ENCODE data around the gene PIEZO1. TPM values are rescaled to one million over a fixed set of nuclear protein-coding genes. Genes with fewer than 3 reads are reported as not detected.
"Not testable (repeated sequence)": the region's sequence is repeated elsewhere in the genome, so short reads cannot be mapped to it uniquely, and the experiment has no call there.

The PIEZO1 gene
- total RNA-seq, 6 experiments from 2014 or later = 48.9 to 91.9 (median 64.4) TPM

DNA sequence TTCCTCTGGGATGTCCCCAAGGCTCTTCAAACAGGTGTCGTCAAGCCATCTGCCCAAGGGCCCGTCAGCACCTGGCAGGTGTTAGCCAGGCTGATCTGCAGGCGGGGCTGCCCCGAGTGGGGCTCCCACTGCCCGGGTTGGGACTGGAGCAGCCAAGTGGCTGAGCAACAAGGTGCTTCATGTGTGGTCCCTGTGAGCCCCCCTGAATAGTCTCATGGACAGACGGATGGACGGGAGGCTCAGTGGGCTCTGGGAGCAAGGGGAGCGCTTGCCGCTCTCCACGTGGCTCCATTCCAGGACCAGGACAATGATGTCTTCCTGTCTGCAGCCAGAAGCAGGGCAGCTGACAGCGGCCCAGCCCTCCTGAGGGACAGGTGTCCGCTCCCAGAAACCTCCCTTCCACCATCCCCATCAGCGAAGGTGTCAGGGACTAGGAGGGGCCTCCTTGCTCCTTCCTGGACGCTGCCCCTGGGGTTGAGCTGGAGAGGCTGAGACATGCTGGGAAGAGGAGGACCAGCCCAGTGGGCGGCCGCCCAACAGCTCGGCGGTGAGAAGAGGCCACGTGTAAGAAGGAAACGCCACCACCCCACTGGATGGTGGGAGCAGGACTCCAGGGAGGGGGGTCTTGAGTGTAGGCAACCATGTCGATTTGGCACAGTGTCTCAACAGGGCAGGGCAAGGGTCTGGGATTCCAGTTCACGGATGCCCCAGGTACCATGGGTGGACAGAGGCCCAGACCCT is 108.3 kb downstream of the PIEZO1 start:
- WGBS (ENCODE audit: insufficient coverage, low coverage, low lambda C conversion rate, missing lambda C conversion rate) = no CpG with 5 or more reads among the region's 22 CpGs
- intact Hi-C loops (cut with DNase I) = no loop called here
- no peaks in the 10 kb centered on the region for H3K9me3 ChIP-seq
- no peaks in the 10 kb centered on the region for H3K36me3 ChIP-seq
- ATAC-seq (no peak), DNase-seq (peak in 1 of 3 donors; percentile 45)
- H3K27ac ChIP-seq = no peak overlapping the region
- no peak overlapping the region for H3K4me3 ChIP-seq
- TF ChIP-seq POLR2A (IDR thresholded peaks at IDR 0.05) (no peak), CTCF (IDR thresholded peaks at IDR 0.05) (no peak)
- H3K4me1 ChIP-seq = peaks cover 0 to 3% (median 0%) of the 10 kb centered on the region in 4 donors
- no peaks in the 10 kb centered on the region for H3K27me3 ChIP-seq

GRCh38 chr16:88673716-88674379 is 111.2 kb downstream of the PIEZO1 start:
- no peaks in the 10 kb centered on the region for H3K9me3 ChIP-seq
- intact Hi-C loops (cut with DNase I) = no loop called here
- H3K27me3 ChIP-seq = no peaks in the 10 kb centered on the region
- ATAC-seq (no peak), DNase-seq (no peak)
- H3K27ac ChIP-seq = no peak overlapping the region
- WGBS (ENCODE audit: insufficient coverage, low coverage, low lambda C conversion rate, missing lambda C conversion rate) = 85% methylated on average over 6 of the region's 19 CpGs
- no peaks in the 10 kb centered on the region for H3K4me1 ChIP-seq
- TF ChIP-seq POLR2A (IDR thresholded peaks at IDR 0.05) (no peak), CTCF (IDR thresholded peaks at IDR 0.05) (no peak)
- H3K36me3 ChIP-seq = no peaks in the 10 kb centered on the region
- H3K4me3 ChIP-seq = no peak overlapping the region

GRCh38 chr16:88672776-88673175 is 112.2 kb downstream of the PIEZO1 start:
- Histone ChIP-seq H3K4me1 (no peaks in the 10 kb centered on the region), H3K36me3 (no peaks in the 10 kb centered on the region), H3K4me3 (no peak overlapping the region), H3K27me3 (no peaks in the 10 kb centered on the region), H3K27ac (no peak overlapping the region), H3K9me3 (no peaks in the 10 kb centered on the region)
- TF ChIP-seq CTCF (IDR thresholded peaks at IDR 0.05) (no peak), POLR2A (IDR thresholded peaks at IDR 0.05) (no peak)
- DNase-seq (no peak), ATAC-seq (peak in 1 of 4 donors; percentile 29)
- intact Hi-C loops (cut with DNase I) = no loop called here
- WGBS (ENCODE audit: insufficient coverage, low coverage, low lambda C conversion rate, missing lambda C conversion rate) = 70% methylated on average over 2 of the region's 11 CpGs

DNA sequence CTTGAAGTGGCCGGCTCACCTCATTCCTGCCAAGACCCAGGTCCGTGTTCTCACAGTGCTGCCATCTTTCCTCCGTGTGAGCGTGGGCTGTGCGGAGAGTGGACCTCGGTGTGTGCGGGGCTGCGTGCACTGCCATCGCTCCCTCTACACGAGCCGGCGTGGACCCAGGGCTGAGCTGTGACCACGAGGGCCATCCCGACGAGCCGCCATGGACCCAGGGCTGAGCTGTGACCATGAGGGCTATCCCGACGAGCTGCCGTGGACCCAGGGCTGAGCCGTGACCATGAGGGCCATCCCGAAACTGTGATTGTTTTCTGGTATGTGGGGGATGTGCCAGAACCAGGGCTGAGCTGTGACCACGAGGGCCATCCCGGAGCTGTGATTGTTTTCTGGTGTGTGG is 113.2 kb downstream of the PIEZO1 start:
- Histone ChIP-seq H3K4me3 (no peak overlapping the region), H3K4me1 (no peaks in the 10 kb centered on the region), H3K27me3 (no peaks in the 10 kb centered on the region), H3K36me3 (no peaks in the 10 kb centered on the region), H3K9me3 (no peaks in the 10 kb centered on the region), H3K27ac (no peak overlapping the region)
- no peak for TF ChIP-seq POLR2A (IDR thresholded peaks at IDR 0.05)
- WGBS (ENCODE audit: insufficient coverage, low coverage, low lambda C conversion rate, missing lambda C conversion rate) = 100% methylated on average over 1 of the region's 23 CpGs
- DNase-seq = no peak
- no peak for ATAC-seq
- intact Hi-C loops (cut with DNase I) = no loop called here

- Histone ChIP-seq H3K4me3 (no peak overlapping the region), H3K27ac (no peak overlapping the region), H3K4me1 (peaks cover 0 to 6% (median 3%) of the 10 kb centered on the region in 4 donors), H3K9me3 (no peaks in the 10 kb centered on the region), H3K27me3 (no peaks in the 10 kb centered on the region), H3K36me3 (no peaks in the 10 kb centered on the region)
- DNase-seq = no peak
- TF ChIP-seq POLR2A (IDR thresholded peaks at IDR 0.05) (no peak), CTCF (IDR thresholded peaks at IDR 0.05) (no peak)
- intact Hi-C loops (cut with DNase I) = no loop called here
- no peak for ATAC-seq
- 95% methylated on average over 8 of the region's 10 CpGs for WGBS (ENCODE audit: insufficient coverage, low coverage, low lambda C conversion rate, missing lambda C conversion rate)
Observed at GRCh38 chr16:88669980-88670379, 115.0 kb downstream of the PIEZO1 start.

GRCh38 chr16:88669493-88669892 is 115.5 kb downstream of the PIEZO1 start:
- ATAC-seq; H3K27ac ChIP-seq; H3K36me3 ChIP-seq; DNase-seq; H3K9me3 ChIP-seq; intact Hi-C loops (cut with DNase I); H3K27me3 ChIP-seq; H3K4me3 ChIP-seq: not testable (repeated sequence)
- H3K4me1 ChIP-seq = peaks cover 0 to 11% (median 5%) of the 10 kb centered on the region in 4 donors
- WGBS (ENCODE audit: insufficient coverage, low coverage, low lambda C conversion rate, missing lambda C conversion rate) = 98% methylated on average over 5 of the region's 8 CpGs

Measured in right lobe of liver (tissue), 6 donors.